Neutrophil (primary cell): Measurements from ENCODE around the gene SIRT1.

ENCODE experiments used
- H3K27ac ChIP-seq: fragments of 200-600 bp; sonication (generic); 2 replicates; pipeline ENCODE4 v1.5.1; 2016; ENCODE audit warnings: mild to moderate bottlenecking, moderate library complexity
- H3K27me3 ChIP-seq: fragments of 200-600 bp; sonication (generic); 2 replicates; pipeline ENCODE4 v1.6.0; 2016; ENCODE audit warnings: mild to moderate bottlenecking
- H3K36me3 ChIP-seq: fragments of 200-600 bp; sonication (generic); 2 replicates; pipeline ENCODE4 v1.5.1; 2017
- H3K4me1 ChIP-seq, 2 experiments: fragments of 200-600 bp in 1 of 2; sonication (generic) in 1 of 2; 1 replicate in 1 of 2; 2 replicates in 1 of 2; pipeline versions ENCODE4 v1.5.1 to v1.6.1; 2013 to 2016; ENCODE audit warnings: low read depth in 1 of 2, low read length in 1 of 2, mild to moderate bottlenecking in 1 of 2, moderate library complexity in 1 of 2; ENCODE audit not compliant: control insufficient read depth in 1 of 2, insufficient read depth in 1 of 2
- H3K4me3 ChIP-seq, 2 experiments: fragments of 200-600 bp in 1 of 2; sonication (generic) in 1 of 2; 1 replicate in 1 of 2; 2 replicates in 1 of 2; pipeline ENCODE4 v1.5.1; 2013 to 2016; ENCODE audit warnings: low read depth in 1 of 2, low read length in 1 of 2, mild to moderate bottlenecking in 1 of 2, moderate library complexity in 1 of 2
- H3K9me3 ChIP-seq: fragments of 200-600 bp; sonication (generic); 2 replicates; pipeline ENCODE4 v1.5.1; 2016
- TF ChIP-seq, protein P1 (sequence below): fragments of 200-600 bp; sonication (generic); IDR thresholded peaks from 2 replicates; pipeline ENCODE4 v1.5.1; 2016; ENCODE audit warnings: antibody characterized with exemption

Gene SIRT1

GRCh38 chr10:67839951-67840350 lies 44.5 kb upstream of the SIRT1 start:
- H3K4me3 ChIP-seq, result no peak overlapping the region
- H3K36me3 ChIP-seq, result no peaks in the 10 kb centered on the region
- H3K4me1 ChIP-seq, result no peaks in the 10 kb centered on the region
- no peak overlapping the region for H3K27ac ChIP-seq
- no peaks in the 10 kb centered on the region for H3K9me3 ChIP-seq
- TF ChIP-seq, protein P1, sequence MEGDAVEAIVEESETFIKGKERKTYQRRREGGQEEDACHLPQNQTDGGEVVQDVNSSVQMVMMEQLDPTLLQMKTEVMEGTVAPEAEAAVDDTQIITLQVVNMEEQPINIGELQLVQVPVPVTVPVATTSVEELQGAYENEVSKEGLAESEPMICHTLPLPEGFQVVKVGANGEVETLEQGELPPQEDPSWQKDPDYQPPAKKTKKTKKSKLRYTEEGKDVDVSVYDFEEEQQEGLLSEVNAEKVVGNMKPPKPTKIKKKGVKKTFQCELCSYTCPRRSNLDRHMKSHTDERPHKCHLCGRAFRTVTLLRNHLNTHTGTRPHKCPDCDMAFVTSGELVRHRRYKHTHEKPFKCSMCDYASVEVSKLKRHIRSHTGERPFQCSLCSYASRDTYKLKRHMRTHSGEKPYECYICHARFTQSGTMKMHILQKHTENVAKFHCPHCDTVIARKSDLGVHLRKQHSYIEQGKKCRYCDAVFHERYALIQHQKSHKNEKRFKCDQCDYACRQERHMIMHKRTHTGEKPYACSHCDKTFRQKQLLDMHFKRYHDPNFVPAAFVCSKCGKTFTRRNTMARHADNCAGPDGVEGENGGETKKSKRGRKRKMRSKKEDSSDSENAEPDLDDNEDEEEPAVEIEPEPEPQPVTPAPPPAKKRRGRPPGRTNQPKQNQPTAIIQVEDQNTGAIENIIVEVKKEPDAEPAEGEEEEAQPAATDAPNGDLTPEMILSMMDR, result no peak
- H3K27me3 ChIP-seq, result no peaks in the 10 kb centered on the region

DNA sequence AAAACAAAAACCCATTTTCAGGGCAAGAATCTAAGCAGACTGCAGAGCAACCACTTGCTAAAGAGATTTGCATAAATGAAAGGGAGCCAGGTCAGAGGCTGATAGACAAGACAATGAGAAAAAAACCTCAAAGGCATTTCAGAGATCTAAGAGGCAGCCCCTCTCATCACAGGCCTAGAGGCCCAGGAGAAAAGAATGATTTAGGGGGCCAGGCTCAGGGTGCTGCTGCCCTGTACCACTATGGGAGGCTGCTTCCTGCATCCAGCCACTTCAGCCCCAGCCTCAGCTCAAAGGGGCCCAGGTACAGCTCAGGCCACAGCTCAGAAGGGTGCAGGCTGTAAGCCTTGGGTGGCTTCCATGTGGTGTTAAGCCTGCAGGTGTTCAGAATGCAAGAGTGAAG lies 42.7 kb upstream of the SIRT1 start:
- Histone ChIP-seq H3K27ac (no peak overlapping the region), H3K4me1 (no peaks in the 10 kb centered on the region), H3K4me3 (no peak overlapping the region), H3K9me3 (no peaks in the 10 kb centered on the region), H3K36me3 (no peaks in the 10 kb centered on the region), H3K27me3 (no peaks in the 10 kb centered on the region)
- TF ChIP-seq, protein P1, result no peak

GRCh38 chr10:67843284-67843683 lies 41.2 kb upstream of the SIRT1 start:
- no peak overlapping the region for H3K4me3 ChIP-seq
- H3K9me3 ChIP-seq, result no peaks in the 10 kb centered on the region
- no peaks in the 10 kb centered on the region for H3K36me3 ChIP-seq
- no peaks in the 10 kb centered on the region for H3K27me3 ChIP-seq
- no peaks in the 10 kb centered on the region for H3K4me1 ChIP-seq
- H3K27ac ChIP-seq, result no peak overlapping the region
- TF ChIP-seq, protein P1, result no peak

DNA sequence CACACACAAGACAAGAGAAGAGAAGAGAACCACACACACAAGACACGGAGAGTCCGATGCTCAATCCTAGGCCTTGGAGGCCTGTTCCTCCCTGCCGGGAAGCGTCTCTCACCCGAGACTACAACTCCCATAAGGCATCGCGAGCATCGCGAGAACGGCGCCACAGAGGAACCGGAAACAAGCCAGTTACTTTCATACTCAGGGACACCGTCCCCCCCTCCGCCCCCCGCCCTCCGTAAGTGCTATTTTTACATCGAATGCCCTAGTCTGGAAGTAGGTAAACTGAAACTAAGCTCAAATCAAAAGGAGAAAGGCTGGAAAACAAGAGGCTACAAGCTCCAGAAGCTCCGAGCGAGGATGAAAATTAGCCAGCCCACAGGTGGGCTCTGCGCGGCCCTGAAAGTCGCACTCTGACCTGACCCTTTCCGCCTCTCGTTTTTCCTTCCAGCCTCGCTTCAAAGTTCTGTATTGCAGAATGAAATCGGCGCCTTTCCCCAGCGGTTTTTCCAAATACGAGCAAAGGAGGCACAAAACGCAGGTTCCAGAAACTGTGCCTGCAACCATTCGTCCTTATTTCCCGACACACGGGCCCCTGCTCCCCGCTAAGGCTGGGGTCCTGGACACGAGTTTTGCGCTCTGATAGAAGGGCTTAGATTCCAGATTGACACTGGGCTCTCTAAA lies 35.0 kb upstream of the SIRT1 start:
- H3K27ac ChIP-seq, result peak overlapping the region; percentile 84
- TF ChIP-seq, protein P1, result no peak
- H3K4me1 ChIP-seq, result peaks cover 5 to 8% of the 10 kb centered on the region in 2 experiments
- H3K36me3 ChIP-seq, result no peaks in the 10 kb centered on the region
- no peaks in the 10 kb centered on the region for H3K9me3 ChIP-seq
- no peaks in the 10 kb centered on the region for H3K27me3 ChIP-seq
- H3K4me3 ChIP-seq, result peak overlapping the region; percentile 82 to 99

GRCh38 chr10:67851186-67851585 lies 33.3 kb upstream of the SIRT1 start:
- Histone ChIP-seq H3K27me3 (no peaks in the 10 kb centered on the region), H3K4me3 (no peak overlapping the region), H3K9me3 (no peaks in the 10 kb centered on the region), H3K27ac (no peak overlapping the region), H3K4me1 (peaks cover 5 to 12% of the 10 kb centered on the region in 2 experiments), H3K36me3 (no peaks in the 10 kb centered on the region)
- TF ChIP-seq, protein P1, result no peak
